Stimulated activated naive CD8-positive, alpha-beta T cell treated with anti-CD3 and anti-CD28 coated beads, Interleukin-15, Interleukin-2, amounts not matched to agents 100 U/mL and 50 U/mL, for 24 hours (primary cell): ENCODE measurements around the gene SLX9.

Experiments used
- ATAC-seq: fragments of 150-1000 bp; cut with Tn5 transposase; one replicate; pipeline ENCODE4 v1.10.0; 2021
- DNase-seq: peaks from one replicate; pipeline ENCODE4 v3.0.0; 2021

SLX9 gene

GRCh38 chr21:44989943-44990780, 50.3 kb downstream of the SLX9 start:
- no peak for DNase-seq
- ATAC-seq: no peak

DNA sequence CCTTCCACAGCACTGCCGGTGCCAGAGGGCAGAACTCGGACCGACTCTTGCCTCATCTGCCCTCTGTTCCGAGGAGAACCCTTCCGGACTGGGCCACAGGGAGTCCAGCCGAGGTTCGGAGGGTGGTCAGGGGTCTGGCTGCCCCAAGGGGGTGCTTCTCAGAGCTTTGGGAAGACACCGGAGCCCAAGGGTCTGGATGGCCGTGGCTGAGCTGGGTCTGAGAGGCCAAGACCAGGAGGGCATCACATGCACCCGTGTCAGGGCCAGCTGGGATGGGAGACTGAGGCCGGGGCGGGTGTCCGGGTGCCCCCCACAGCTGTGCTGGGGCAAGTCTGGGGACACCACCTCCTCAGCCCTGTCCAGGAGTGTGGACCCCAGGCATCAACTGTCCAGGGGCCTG, 51.1 kb downstream of the SLX9 start:
- DNase-seq (no peak), ATAC-seq (no peak)

- ATAC-seq (no peak), DNase-seq (no peak)
Observed at GRCh38 chr21:44991538-44992483, 52.0 kb downstream of the SLX9 start.

DNA sequence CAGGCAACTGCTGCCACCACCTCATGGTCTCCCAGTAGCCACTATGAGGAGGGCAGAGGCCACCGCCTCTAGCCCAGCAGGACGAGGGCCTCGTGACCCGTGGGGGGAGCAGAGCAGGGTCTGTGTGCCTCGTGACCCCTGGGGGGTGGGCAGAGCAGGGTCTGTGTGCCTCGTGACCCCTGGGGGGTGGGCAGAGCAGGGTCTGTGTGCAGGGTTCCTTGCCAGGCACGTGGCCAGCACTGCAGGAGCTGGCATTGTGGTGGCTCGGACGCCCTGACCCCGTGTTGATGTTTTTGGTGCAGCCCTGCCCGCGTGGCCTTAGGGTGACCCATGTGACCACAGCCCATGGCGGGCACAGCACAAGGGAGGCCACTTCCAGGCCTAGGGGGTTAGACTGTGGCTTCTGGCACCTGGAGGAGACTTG, 52.8 kb downstream of the SLX9 start:
- no peak for ATAC-seq

GRCh38 chr21:44993321-44994046, 53.7 kb downstream of the SLX9 start:
- no peak for DNase-seq
- no peak for ATAC-seq

More for the DNA sequence above, 52.8 kb downstream of the SLX9 start:
- DNase-seq: no peak

DNA sequence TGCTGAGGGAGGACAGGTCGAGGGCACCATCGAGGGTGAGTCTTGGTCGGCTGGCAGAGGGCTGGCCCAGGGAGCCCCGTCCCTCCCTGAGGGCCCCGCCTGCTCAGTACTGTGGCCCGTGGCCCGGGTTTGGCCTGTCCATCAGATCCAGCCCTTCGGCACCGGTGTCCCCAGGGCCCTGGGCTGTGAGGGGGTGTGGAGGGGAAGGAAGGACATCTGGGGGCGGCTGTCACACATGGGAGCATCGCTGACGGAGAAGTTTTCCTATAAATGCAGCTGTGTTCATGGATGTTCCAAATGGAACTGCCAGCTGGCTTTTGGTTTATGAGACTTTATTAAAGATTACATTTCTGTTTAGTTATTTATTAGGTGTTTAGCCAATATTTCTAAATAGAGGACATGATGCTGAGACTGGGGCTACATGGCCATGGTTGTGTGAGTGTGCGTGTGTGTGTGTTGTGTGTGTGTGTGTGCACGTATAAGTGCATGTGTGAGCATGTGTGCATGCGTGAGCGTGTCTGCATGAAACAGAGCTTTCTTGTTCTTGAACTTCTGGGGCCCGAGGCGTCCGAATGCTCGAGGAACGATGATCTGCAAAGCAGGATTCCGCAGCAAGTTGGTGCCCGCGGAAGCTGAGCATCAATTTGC, 54.3 kb downstream of the SLX9 start:
- ATAC-seq (no peak), DNase-seq (no peak)

DNA sequence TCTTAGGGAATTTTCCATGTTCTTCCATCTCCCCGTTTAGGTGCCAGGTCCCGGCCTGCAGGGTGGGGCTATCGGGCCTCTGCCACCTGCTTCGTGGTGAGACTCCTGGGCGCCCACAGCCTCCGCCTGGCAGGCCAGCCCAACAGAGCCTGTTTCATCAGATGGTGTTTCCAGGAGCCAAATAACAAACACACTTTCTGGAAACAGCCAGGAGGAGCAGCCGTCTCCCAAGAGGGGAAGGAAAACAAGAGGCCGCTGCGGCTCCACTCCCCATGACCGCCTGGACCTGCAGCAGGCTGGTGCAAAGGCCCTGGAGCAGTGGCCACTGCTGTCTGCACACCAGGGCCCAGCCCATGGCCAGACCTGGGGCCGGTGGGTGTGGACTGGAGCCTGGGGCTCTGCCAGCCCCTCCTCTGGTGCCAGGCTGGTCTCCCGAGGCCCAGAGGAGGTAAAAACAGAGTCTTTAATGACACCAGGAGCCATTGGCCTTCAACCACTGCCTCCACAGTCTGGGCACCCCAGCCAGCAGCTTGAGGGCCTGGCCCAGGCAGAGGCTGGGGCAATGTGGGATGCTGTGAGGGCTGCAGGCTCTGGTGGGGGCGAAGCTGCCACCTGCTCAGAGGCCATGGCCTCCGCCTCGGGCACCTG, 55.0 kb downstream of the SLX9 start:
- DNase-seq (no peak), ATAC-seq (no peak)

GRCh38 chr21:44995343-44995941, 55.6 kb downstream of the SLX9 start:
- DNase-seq: no peak
- no peak for ATAC-seq

GRCh38 chr21:44996096-44996495, 56.3 kb downstream of the SLX9 start:
- ATAC-seq (no peak), DNase-seq (no peak)

GRCh38 chr21:44996501-44996921, 56.7 kb downstream of the SLX9 start:
- DNase-seq: no peak
- ATAC-seq: no peak

GRCh38 chr21:44996983-44997936, 57.4 kb downstream of the SLX9 start:
- DNase-seq: no peak
- no peak for ATAC-seq

GRCh38 chr21:44998086-44998620, 58.3 kb downstream of the SLX9 start:
- no peak for ATAC-seq
- no peak for DNase-seq

DNA sequence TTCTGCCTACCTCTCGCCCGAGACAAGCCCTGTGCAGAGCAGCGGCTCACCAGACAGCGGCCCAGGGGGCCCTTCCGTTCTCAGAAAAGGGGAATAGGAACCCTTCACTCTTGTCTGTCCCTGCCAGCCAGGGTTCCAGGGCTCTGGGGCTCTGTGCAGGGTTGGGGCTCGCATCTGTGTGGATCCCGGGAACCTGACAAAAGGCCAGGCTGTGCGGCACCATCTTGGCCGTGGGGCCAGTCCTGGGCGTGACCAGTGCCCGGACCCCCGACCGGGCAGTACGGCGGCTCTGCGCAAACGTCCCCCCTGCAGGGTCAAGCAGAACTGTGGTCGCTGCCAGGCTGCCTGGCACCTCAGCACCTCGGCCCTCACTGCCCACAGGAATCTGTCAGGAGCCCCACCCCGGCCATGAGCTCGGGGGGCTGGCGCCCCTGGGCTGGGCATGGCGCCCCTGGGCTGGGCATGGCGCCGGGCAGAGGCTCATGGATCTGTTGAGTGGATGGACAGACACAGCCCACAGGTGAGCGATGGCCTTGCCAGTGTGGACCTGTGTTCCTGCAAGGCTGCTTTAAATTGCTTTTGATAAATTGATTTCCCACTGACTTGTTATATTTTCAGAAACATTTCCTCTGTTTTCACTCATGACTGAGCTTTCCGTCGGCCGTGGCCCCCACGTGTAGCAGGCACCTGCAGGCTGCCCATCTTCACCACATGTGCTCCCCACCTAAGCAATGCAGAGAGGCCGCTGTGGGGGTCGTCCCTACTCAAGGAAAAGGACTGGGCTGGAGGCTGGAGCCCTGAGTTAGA, 59.0 kb downstream of the SLX9 start:
- ATAC-seq: no peak
- no peak for DNase-seq

- no peak for DNase-seq
- no peak for ATAC-seq
Observed at GRCh38 chr21:44999428-44999971, 59.7 kb downstream of the SLX9 start.

DNA sequence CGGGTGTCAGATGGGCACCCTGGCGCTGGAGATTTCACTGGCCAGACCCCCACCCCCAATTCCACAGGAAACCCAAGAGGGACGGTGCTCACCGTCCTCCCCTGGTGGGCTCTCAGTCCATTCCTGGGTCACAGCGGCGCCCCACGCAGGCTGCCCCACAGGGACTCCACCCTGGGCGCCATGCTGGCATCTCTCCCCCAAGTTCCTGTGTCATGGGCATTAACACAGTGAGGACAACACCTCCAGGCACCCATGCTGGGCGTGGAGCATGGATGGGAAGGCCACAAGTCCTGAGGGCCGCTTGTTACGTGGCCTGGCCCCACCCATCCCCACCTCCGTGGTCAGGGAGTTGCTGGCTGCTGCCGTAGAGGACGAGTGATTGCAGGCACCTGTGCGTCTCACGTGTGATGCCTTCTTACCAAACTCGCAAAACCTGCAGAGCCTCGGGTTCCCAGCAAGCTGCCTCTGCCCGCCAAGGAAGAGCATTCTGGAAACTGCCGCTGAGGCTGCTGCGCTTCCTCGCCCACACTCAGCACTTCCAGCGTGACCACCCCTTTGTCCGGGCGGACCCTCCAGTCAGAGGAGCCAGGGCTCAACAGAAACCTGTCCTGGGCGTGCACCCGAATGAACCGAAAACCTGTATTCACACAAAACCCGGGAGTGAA, 60.3 kb downstream of the SLX9 start:
- DNase-seq (no peak), ATAC-seq (no peak)

DNA sequence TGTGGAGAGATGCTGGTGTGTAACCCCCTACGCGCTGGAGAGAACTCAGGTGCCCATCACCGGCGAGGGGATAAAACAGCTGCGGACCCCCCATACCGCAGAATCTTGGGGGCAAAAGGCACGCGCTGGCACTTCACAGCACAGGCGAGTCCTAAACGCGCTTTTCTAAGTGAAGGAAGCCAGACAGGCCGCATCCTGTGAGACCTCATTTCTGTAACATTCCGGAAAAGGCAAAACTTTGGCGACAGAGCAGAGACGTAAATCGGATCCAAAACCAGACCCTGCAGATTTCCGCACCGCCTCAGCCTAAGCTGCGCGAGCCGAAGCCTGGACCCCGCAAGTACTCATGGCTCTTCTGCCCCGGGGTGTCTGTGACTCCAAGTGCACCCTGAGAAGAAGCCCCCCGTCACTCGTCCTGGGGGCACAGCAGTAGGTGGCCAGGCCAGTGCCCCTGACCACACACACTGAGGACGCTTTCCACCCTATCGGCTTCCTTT, 60.9 kb downstream of the SLX9 start:
- ATAC-seq (no peak), DNase-seq (no peak)
